ENCODE data around the gene ATP6V0D1. TPM values are rescaled to one million over a fixed set of nuclear protein-coding genes. Genes with fewer than 3 reads are reported as not detected.

ATP6V0D1 gene
- total RNA-seq, 1 experiment from 2014 or later = 66.8 TPM

- no peak for DNase-seq (ENCODE audit: low spot score)
Observed at GRCh38 chr16:67407788-67408452, 73.0 kb downstream of the ATP6V0D1 start.

GRCh38 chr16:67407176-67407787 is 73.7 kb downstream of the ATP6V0D1 start:
- DNase-seq (ENCODE audit: low spot score) = no peak

GRCh38 chr16:67406111-67406971 is 74.6 kb downstream of the ATP6V0D1 start:
- peak; percentile 74 for DNase-seq (ENCODE audit: low spot score)

GRCh38 chr16:67405336-67405735 is 75.6 kb downstream of the ATP6V0D1 start:
- DNase-seq (ENCODE audit: low spot score) = no peak

GRCh38 chr16:67404740-67405226 is 76.2 kb downstream of the ATP6V0D1 start:
- DNase-seq (ENCODE audit: low spot score) = no peak

- DNase-seq (ENCODE audit: low spot score) = no peak
Observed at GRCh38 chr16:67403976-67404555, 76.9 kb downstream of the ATP6V0D1 start.

- DNase-seq (ENCODE audit: low spot score) = no peak
Observed at GRCh38 chr16:67400901-67401300, 80.1 kb downstream of the ATP6V0D1 start.

- DNase-seq (ENCODE audit: low spot score) = no peak
Observed at GRCh38 chr16:67399749-67400704, 80.9 kb downstream of the ATP6V0D1 start.

- no peak for DNase-seq (ENCODE audit: low spot score)
Observed at GRCh38 chr16:67399218-67399733, 81.7 kb downstream of the ATP6V0D1 start.

GRCh38 chr16:67398546-67399217 is 82.3 kb downstream of the ATP6V0D1 start:
- no peak for DNase-seq (ENCODE audit: low spot score)

GRCh38 chr16:67397812-67398545 is 83.0 kb downstream of the ATP6V0D1 start:
- no peak for DNase-seq (ENCODE audit: low spot score)

- DNase-seq (ENCODE audit: low spot score) = no peak
Observed at GRCh38 chr16:67397036-67397801, 83.7 kb downstream of the ATP6V0D1 start.

- peak; percentile 85 for DNase-seq (ENCODE audit: low spot score)
Observed at GRCh38 chr16:67396159-67397035, 84.6 kb downstream of the ATP6V0D1 start.

- peak; percentile 31 for DNase-seq (ENCODE audit: low spot score)
Observed at GRCh38 chr16:67395458-67396158, 85.3 kb downstream of the ATP6V0D1 start.

- no peak for DNase-seq (ENCODE audit: low spot score)
Observed at GRCh38 chr16:67395105-67395457, 85.9 kb downstream of the ATP6V0D1 start.

GRCh38 chr16:67394155-67395104 is 86.5 kb downstream of the ATP6V0D1 start:
- no peak for DNase-seq (ENCODE audit: low spot score)
